Measurements from ENCODE around the gene RALA.

Gene RALA

GRCh38 chr7:39623047-39623731, at the start of gene RALA:
Gene RALA (plus strand): TSS chr7:39623572. CDS start chr7:39686668, 63,096 bp downstream.
- in situ Hi-C loops (cut with MboI; ENCODE audit: low sequenced_read_pairs) = no loop called here

GRCh38 chr7:39574673-39575349, 48.6 kb upstream of the RALA start:
- in situ Hi-C loops (cut with MboI; ENCODE audit: low sequenced_read_pairs) = no loop called here

- in situ Hi-C loops (cut with MboI; ENCODE audit: low sequenced_read_pairs) = no loop called here
These were observed 46.0 kb upstream of the RALA start for GRCh38 chr7:39577229-39577874.

- in situ Hi-C loops (cut with MboI; ENCODE audit: low sequenced_read_pairs) = no loop called here
These were observed 43.1 kb upstream of the RALA start for GRCh38 chr7:39580149-39580874.

GRCh38 chr7:39582536-39582935, 40.8 kb upstream of the RALA start:
- in situ Hi-C loops (cut with MboI; ENCODE audit: low sequenced_read_pairs) = no loop called here

- in situ Hi-C loops (cut with MboI; ENCODE audit: low sequenced_read_pairs) = no loop called here
These were observed 39.8 kb upstream of the RALA start for GRCh38 chr7:39583539-39583938.

GRCh38 chr7:39587393-39587792, 36.0 kb upstream of the RALA start:
- in situ Hi-C loops (cut with MboI; ENCODE audit: low sequenced_read_pairs) = no loop called here

- in situ Hi-C loops (cut with MboI; ENCODE audit: low sequenced_read_pairs) = no loop called here
These were observed 35.0 kb upstream of the RALA start for GRCh38 chr7:39588416-39588815.

- in situ Hi-C loops (cut with MboI; ENCODE audit: low sequenced_read_pairs) = no loop called here
These were observed 33.9 kb upstream of the RALA start for GRCh38 chr7:39589323-39590111.

GRCh38 chr7:39592586-39592985, 30.8 kb upstream of the RALA start:
- in situ Hi-C loops (cut with MboI; ENCODE audit: low sequenced_read_pairs) = no loop called here

- in situ Hi-C loops (cut with MboI; ENCODE audit: low sequenced_read_pairs) = no loop called here
These were observed 28.3 kb upstream of the RALA start for GRCh38 chr7:39594988-39595620.

GRCh38 chr7:39602351-39602750, 21.0 kb upstream of the RALA start:
- in situ Hi-C loops (cut with MboI; ENCODE audit: low sequenced_read_pairs) = no loop called here

- in situ Hi-C loops (cut with MboI; ENCODE audit: low sequenced_read_pairs) = no loop called here
These were observed 19.4 kb upstream of the RALA start for GRCh38 chr7:39603924-39604323.

GRCh38 chr7:39605087-39605486, 18.3 kb upstream of the RALA start:
- in situ Hi-C loops (cut with MboI; ENCODE audit: low sequenced_read_pairs) = no loop called here

- in situ Hi-C loops (cut with MboI; ENCODE audit: low sequenced_read_pairs) = no loop called here
These were observed 17.0 kb upstream of the RALA start for GRCh38 chr7:39606352-39606751.

- in situ Hi-C loops (cut with MboI; ENCODE audit: low sequenced_read_pairs) = no loop called here
These were observed 16.4 kb upstream of the RALA start for GRCh38 chr7:39606941-39607340.

GRCh38 chr7:39607865-39608264, 15.5 kb upstream of the RALA start:
- in situ Hi-C loops (cut with MboI; ENCODE audit: low sequenced_read_pairs) = no loop called here

GRCh38 chr7:39608278-39608677, 15.1 kb upstream of the RALA start:
- in situ Hi-C loops (cut with MboI; ENCODE audit: low sequenced_read_pairs) = no loop called here

GRCh38 chr7:39609113-39609934, 14.0 kb upstream of the RALA start:
- in situ Hi-C loops (cut with MboI; ENCODE audit: low sequenced_read_pairs) = no loop called here

- in situ Hi-C loops (cut with MboI; ENCODE audit: low sequenced_read_pairs) = no loop called here
These were observed 13.5 kb upstream of the RALA start for GRCh38 chr7:39609935-39610263.

Measured in hTERT RPE-1 (cell line).